ENCODE results near the gene USP34.

Gene USP34

DNA sequence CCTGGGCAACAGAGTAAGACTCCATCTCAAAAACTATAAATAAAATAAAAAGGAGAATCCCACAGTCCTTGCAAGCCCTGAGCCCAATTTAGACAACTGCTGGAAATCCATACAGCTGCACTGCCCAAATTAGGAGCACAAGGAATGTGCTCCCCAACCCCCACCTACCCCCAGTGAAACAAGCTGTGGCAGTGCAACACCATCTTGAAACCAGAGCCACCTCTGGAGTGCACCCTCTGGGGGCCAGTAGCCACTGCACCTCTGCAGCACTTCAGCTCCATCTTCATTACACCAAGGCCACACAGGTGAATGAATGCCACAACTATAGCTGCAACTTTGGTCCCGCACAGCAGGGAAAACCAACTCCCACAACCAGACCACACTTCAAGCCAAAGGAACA is 37.3 kb downstream of the USP34 start:
- no peaks in the 10 kb centered on the region for H3K4me1 ChIP-seq (ENCODE audit: control insufficient read depth, insufficient read depth, low read length)
- no peak overlapping the region for H3K4me3 ChIP-seq (ENCODE audit: low read length)

DNA sequence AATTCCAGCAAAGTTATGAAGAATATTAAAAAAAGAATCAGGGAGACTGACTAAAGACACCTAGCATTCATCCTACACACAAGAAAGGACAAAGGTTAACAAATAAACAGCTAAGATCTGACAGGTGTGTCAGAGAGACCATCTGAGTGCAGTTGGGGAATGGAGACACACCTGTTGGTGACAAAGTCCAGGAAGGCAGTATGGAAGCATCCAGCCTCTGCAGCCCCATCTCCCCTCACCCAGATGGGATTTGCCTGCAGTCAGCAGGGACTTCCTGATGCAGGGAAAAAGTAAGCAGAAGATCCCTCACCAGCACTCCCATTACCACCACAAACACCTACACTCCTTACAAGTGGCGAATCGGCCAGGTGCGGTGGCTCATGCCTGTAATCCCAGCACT is 37.9 kb downstream of the USP34 start:
- no peak overlapping the region for H3K4me3 ChIP-seq (ENCODE audit: low read length)
- no peaks in the 10 kb centered on the region for H3K27me3 ChIP-seq (ENCODE audit: control insufficient read depth, insufficient read depth, low read length)
- H3K27ac ChIP-seq (ENCODE audit: low read depth, low read length) = no peak overlapping the region
- H3K9ac ChIP-seq (ENCODE audit: low read length) = no peak overlapping the region
- no peaks in the 10 kb centered on the region for H3K36me3 ChIP-seq (ENCODE audit: control insufficient read depth, insufficient read depth, low read length)
- H3K4me1 ChIP-seq (ENCODE audit: control insufficient read depth, insufficient read depth, low read length) = no peaks in the 10 kb centered on the region

More for the DNA sequence above, 37.3 kb downstream of the USP34 start:
- Histone ChIP-seq H3K27ac (ENCODE audit: low read depth, low read length) (no peak overlapping the region), H3K36me3 (ENCODE audit: control insufficient read depth, insufficient read depth, low read length) (no peaks in the 10 kb centered on the region), H3K9ac (ENCODE audit: low read length) (no peak overlapping the region), H3K27me3 (ENCODE audit: control insufficient read depth, insufficient read depth, low read length) (no peaks in the 10 kb centered on the region)

DNA sequence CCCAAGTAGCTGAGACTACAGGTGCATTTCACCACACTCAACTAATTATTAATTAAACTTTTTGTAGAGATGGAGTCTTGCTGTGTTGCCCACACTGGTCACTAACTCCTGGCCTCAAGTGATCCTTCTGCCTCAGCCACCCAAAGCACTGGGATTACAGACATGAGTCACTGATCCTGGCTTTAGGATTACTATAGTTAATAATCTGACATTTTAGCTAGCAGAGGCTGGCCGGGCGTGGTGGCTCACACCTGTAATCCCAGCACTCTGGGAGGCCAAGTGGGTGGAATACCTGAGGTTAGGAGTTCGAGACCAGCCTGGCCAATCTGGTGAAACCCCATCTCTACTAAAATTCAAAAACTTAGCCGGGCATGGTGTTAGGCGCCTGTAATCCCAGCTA is 39.5 kb downstream of the USP34 start:
- no peaks in the 10 kb centered on the region for H3K4me1 ChIP-seq (ENCODE audit: control insufficient read depth, insufficient read depth, low read length)
- H3K27ac ChIP-seq (ENCODE audit: low read depth, low read length) = no peak overlapping the region
- no peak overlapping the region for H3K9ac ChIP-seq (ENCODE audit: low read length)
- H3K36me3 ChIP-seq (ENCODE audit: control insufficient read depth, insufficient read depth, low read length) = no peaks in the 10 kb centered on the region
- H3K4me3 ChIP-seq (ENCODE audit: low read length) = no peak overlapping the region
- no peaks in the 10 kb centered on the region for H3K27me3 ChIP-seq (ENCODE audit: control insufficient read depth, insufficient read depth, low read length)

DNA sequence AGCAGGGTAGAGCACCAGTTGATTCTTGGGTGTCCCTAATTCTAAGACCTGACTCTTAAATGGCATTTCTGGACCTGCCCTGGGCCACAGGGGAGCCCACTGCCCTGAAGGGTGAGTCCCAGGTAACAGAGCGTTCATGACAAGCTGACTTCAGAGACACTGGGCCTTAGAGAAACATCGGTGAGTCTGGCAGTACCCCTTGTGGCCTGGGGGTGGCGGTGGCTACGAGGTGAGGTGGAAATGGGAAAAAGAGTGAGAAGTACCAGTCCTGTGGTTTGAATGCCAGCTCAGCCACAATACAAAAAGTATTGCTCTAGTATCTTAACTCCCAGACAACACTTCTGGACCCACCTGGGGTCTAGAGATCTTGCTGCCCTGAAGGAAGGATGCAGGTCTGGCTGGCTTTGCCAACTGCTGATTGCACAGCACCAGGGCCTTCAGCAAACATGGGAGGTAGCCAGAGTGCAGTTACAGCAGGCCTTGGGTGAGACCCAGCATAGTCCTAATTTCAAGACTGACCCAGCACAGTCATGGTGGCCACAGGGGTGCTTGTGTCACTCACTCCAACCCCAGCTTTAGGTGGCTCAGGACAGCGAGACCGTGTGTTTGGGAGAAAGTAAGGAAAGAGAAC is 44.5 kb downstream of the USP34 start:
- no peak overlapping the region for H3K4me3 ChIP-seq (ENCODE audit: low read length)
- no peaks in the 10 kb centered on the region for H3K4me1 ChIP-seq (ENCODE audit: control insufficient read depth, insufficient read depth, low read length)
- no peak overlapping the region for H3K27ac ChIP-seq (ENCODE audit: low read depth, low read length)

DNA sequence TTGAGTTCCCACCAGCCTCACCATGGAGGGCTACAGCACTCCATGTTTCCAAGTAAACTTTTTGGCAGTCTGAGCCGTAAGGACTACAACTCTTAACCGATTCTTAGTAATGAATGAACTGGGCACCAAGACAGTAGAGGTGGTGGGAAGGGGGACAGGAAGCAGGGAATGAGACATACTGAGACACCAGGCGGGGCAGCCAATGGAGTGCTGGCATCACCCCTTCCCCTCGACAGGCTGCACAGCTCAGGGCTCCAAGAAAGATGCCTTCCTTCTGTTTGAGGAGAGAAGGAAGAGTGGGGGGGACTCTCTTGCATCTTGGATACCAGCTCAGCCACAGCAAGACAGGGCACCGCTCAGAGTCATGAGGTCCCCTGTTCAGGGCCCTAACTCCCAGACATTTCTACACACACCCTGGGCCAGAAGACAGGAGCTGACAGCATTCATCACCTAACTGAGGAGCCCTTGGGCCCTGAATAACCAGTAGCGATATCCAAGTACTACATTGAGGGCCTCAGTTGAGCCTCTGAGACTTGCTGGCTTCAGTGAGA is 45.2 kb downstream of the USP34 start:
- H3K27ac ChIP-seq (ENCODE audit: low read depth, low read length) = no peak overlapping the region

More for the DNA sequence above, 44.5 kb downstream of the USP34 start:
- Histone ChIP-seq H3K9ac (ENCODE audit: low read length) (no peak overlapping the region), H3K27me3 (ENCODE audit: control insufficient read depth, insufficient read depth, low read length) (no peaks in the 10 kb centered on the region), H3K36me3 (ENCODE audit: control insufficient read depth, insufficient read depth, low read length) (no peaks in the 10 kb centered on the region)

DNA sequence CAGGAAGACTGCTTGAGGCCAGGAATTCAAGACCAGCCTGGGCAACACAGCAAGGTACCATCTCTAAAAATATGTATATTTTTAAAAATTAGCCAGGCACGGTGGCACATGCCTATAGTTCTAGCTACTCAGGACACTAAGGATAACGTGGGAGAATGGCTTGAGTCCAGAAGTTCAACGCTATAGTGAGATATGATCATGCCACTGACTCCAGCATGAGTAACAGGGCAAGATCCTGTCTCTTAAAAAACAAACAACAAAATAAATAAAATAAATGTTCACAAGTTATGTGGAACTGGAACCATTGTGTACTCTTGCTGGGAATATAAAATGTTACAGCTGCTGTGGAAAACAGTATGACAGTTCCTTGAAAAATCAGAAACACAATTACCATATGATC is 47.2 kb downstream of the USP34 start:
- Histone ChIP-seq H3K27ac (ENCODE audit: low read depth, low read length) (no peak overlapping the region), H3K4me3 (ENCODE audit: low read length) (no peak overlapping the region), H3K9ac (ENCODE audit: low read length) (no peak overlapping the region), H3K27me3 (ENCODE audit: control insufficient read depth, insufficient read depth, low read length) (no peaks in the 10 kb centered on the region), H3K36me3 (ENCODE audit: control insufficient read depth, insufficient read depth, low read length) (no peaks in the 10 kb centered on the region), H3K4me1 (ENCODE audit: control insufficient read depth, insufficient read depth, low read length) (no peaks in the 10 kb centered on the region)

More for the DNA sequence above, 45.2 kb downstream of the USP34 start:
- H3K27me3 ChIP-seq (ENCODE audit: control insufficient read depth, insufficient read depth, low read length) = no peaks in the 10 kb centered on the region
- H3K36me3 ChIP-seq (ENCODE audit: control insufficient read depth, insufficient read depth, low read length) = no peaks in the 10 kb centered on the region
- no peak overlapping the region for H3K9ac ChIP-seq (ENCODE audit: low read length)
- no peak overlapping the region for H3K4me3 ChIP-seq (ENCODE audit: low read length)
- H3K4me1 ChIP-seq (ENCODE audit: control insufficient read depth, insufficient read depth, low read length) = no peaks in the 10 kb centered on the region

DNA sequence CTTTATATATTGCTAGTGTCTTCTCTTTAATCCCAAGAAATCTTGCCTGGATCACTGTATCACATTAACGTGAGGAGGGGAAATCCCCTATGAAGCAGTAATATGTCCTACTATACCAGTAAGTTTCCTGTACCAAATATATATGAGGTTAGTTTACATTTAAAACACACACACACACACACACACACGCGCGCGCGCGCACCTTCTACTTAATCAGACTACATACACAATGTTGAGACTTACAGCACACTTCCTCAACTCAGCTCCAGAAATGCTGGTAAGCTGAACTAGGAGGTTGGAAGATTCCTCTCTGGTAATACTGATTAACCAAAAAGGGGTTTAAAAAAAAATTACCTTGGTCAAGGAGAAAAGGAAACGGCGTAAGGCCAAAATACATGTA is 49.3 kb downstream of the USP34 start:
- no peak overlapping the region for H3K4me3 ChIP-seq (ENCODE audit: low read length)
- H3K4me1 ChIP-seq (ENCODE audit: control insufficient read depth, insufficient read depth, low read length) = no peaks in the 10 kb centered on the region
- no peaks in the 10 kb centered on the region for H3K27me3 ChIP-seq (ENCODE audit: control insufficient read depth, insufficient read depth, low read length)
- H3K36me3 ChIP-seq (ENCODE audit: control insufficient read depth, insufficient read depth, low read length) = no peaks in the 10 kb centered on the region
- no peak overlapping the region for H3K27ac ChIP-seq (ENCODE audit: low read depth, low read length)
- H3K9ac ChIP-seq (ENCODE audit: low read length) = no peak overlapping the region

DNA sequence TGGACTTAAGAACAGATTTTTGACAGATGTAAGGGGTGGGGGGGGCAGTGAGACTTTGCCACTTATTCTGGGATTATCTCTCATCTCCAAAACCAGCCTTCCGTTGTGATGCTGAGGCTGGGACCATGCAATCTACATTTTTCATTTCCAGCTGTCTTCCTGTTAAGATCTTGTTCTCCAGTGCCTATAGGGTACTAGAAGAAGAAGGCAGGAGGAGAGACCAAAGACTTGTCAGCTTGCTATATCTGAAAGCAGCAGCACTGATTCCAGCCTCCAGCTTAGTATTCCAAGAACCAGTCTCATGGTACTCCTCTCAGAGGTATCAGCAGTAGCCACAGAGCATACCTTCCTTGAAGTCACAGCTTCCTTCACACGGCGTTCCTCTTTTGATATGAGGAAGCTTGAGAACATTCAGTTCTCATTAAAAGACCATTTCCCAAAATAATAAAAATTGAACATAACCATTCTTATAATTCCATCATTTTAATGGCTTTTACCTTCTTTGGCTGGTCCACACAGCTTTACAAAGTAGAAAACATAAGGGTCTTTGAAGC is 49.8 kb downstream of the USP34 start:
- H3K36me3 ChIP-seq (ENCODE audit: control insufficient read depth, insufficient read depth, low read length) = no peaks in the 10 kb centered on the region
- no peaks in the 10 kb centered on the region for H3K27me3 ChIP-seq (ENCODE audit: control insufficient read depth, insufficient read depth, low read length)
- no peak overlapping the region for H3K27ac ChIP-seq (ENCODE audit: low read depth, low read length)
- no peaks in the 10 kb centered on the region for H3K4me1 ChIP-seq (ENCODE audit: control insufficient read depth, insufficient read depth, low read length)
- H3K4me3 ChIP-seq (ENCODE audit: low read length) = no peak overlapping the region
- no peak overlapping the region for H3K9ac ChIP-seq (ENCODE audit: low read length)

DNA sequence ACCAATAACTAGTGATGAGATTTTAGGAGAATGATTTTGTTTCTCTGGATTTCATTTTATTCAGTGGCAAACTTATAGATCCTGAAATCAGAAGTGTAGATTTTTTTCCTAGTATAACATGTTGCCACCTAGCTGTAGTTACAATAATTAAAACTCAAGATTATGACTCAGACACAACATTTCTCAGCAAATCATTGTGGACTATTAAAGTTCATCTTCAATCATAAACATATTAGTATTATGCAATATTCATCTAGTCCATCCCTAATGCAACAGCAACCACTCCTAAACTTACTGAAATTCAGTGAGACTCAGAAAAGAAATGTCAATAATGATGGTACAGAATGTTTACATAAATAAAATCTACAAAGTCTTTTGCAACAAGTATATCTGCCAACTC is 51.3 kb downstream of the USP34 start:
- H3K36me3 ChIP-seq (ENCODE audit: control insufficient read depth, insufficient read depth, low read length) = no peaks in the 10 kb centered on the region

DNA sequence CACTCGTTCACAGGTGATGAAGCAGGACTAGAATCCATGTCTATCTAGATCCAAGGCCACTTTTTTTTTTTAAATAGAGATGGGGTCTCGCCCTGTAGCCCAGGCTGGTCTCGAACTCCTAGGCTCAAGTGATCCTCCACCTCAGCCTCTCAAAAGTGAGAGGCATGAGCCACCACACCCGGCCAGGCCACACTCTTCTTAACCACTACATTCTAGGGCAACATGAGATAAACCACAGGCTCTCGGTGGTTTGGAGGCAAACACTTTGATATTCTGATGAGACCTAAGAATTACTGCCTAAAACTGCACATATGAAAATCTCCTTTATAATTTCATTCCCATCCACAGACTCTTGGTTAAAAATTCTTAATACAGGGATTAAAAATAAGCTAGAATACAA is 51.8 kb downstream of the USP34 start:
- H3K27ac ChIP-seq (ENCODE audit: low read depth, low read length) = no peak overlapping the region
- H3K4me1 ChIP-seq (ENCODE audit: control insufficient read depth, insufficient read depth, low read length) = peaks cover 2% of the 10 kb centered on the region
- H3K36me3 ChIP-seq (ENCODE audit: control insufficient read depth, insufficient read depth, low read length) = no peaks in the 10 kb centered on the region
- no peak overlapping the region for H3K9ac ChIP-seq (ENCODE audit: low read length)
- no peaks in the 10 kb centered on the region for H3K27me3 ChIP-seq (ENCODE audit: control insufficient read depth, insufficient read depth, low read length)
- no peak overlapping the region for H3K4me3 ChIP-seq (ENCODE audit: low read length)

More for the DNA sequence above, 51.3 kb downstream of the USP34 start:
- no peaks in the 10 kb centered on the region for H3K27me3 ChIP-seq (ENCODE audit: control insufficient read depth, insufficient read depth, low read length)
- no peak overlapping the region for H3K27ac ChIP-seq (ENCODE audit: low read depth, low read length)
- no peak overlapping the region for H3K4me3 ChIP-seq (ENCODE audit: low read length)
- peaks cover 2% of the 10 kb centered on the region for H3K4me1 ChIP-seq (ENCODE audit: control insufficient read depth, insufficient read depth, low read length)
- H3K9ac ChIP-seq (ENCODE audit: low read length) = no peak overlapping the region

DNA sequence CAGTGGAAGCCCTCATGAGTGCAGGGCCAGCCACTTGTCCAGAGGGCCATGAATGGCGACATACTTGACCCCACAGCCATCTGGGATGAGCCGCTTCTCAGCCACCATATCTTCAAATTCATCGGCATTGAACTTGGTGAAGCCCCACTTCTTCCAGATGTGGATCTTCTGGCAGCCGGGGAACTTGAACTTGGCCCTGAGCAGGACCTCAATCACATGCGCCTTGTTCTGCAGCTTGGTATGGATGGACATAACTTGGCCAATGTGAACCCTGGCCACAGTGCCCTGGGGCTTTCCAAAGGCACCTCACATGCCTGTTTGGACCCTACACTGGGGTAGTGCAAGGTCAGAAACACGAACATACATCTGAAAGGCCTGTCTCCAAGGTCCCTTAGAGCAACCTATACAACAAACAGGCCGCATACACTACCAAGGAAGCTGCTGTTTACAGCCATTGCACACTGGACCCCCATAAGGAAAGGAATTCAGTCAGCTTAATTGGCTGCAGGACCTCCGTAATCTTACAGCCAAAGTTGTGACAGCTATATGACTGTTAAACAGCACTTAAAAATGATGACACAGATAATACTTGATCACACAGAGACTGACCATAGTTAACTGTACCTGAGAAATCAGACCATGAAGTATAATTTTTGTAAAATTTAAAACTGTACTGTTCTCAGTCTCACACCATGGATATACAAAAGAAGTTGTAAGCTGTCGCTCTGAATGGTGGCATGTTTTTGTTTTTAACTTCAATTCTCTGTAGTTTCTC is 53.8 kb downstream of the USP34 start:
- H3K4me1 ChIP-seq (ENCODE audit: control insufficient read depth, insufficient read depth, low read length) = peaks cover 2% of the 10 kb centered on the region
- no peaks in the 10 kb centered on the region for H3K27me3 ChIP-seq (ENCODE audit: control insufficient read depth, insufficient read depth, low read length)
- no peak overlapping the region for H3K4me3 ChIP-seq (ENCODE audit: low read length)

DNA sequence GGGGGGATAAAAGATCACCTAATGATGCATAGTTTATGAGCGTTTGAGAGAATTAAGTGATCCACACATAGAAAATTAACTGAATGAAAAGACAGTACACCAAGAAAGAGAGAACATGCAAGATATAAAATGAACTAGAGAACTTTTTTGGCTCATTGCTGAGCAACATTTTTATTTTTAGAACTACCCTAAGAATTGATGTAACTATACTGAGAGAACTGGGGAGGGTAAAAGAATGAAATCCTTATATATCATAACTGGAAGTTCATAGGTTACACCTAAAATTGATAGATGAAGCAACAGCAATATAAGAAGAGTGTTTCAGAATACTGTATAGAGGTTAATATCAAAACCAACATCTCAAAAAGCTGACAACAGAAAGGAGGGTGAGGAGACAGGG is 55.6 kb downstream of the USP34 start:
- H3K27me3 ChIP-seq (ENCODE audit: control insufficient read depth, insufficient read depth, low read length) = no peaks in the 10 kb centered on the region
- no peak overlapping the region for H3K4me3 ChIP-seq (ENCODE audit: low read length)
- H3K27ac ChIP-seq (ENCODE audit: low read depth, low read length) = no peak overlapping the region
- no peaks in the 10 kb centered on the region for H3K36me3 ChIP-seq (ENCODE audit: control insufficient read depth, insufficient read depth, low read length)
- H3K9ac ChIP-seq (ENCODE audit: low read length) = no peak overlapping the region
- H3K4me1 ChIP-seq (ENCODE audit: control insufficient read depth, insufficient read depth, low read length) = peaks cover 2% of the 10 kb centered on the region

More for the DNA sequence above, 53.8 kb downstream of the USP34 start:
- Histone ChIP-seq H3K36me3 (ENCODE audit: control insufficient read depth, insufficient read depth, low read length) (no peaks in the 10 kb centered on the region), H3K27ac (ENCODE audit: low read depth, low read length) (no peak overlapping the region), H3K9ac (ENCODE audit: low read length) (no peak overlapping the region)
